HUES48 (cell line): ENCODE measurements around the gene ADH1B.
"Not testable (repeated sequence)": the region's sequence is repeated elsewhere in the genome, so short reads cannot be mapped to it uniquely, and the experiment has no call there.

Experiments used
- H3K27ac ChIP-seq: one replicate; pipeline ENCODE4 v1.7.0; 2013; ENCODE audit warnings: low read depth, low read length, inconsistent platforms
- H3K27me3 ChIP-seq: 2 replicates; pipeline ENCODE4 v1.6.1; 2013; ENCODE audit warnings: mild to moderate bottlenecking, low read length; ENCODE audit not compliant: control insufficient read depth, insufficient read depth
- H3K36me3 ChIP-seq: 2 replicates; pipeline ENCODE4 v1.6.1; 2013; ENCODE audit warnings: low read length; ENCODE audit not compliant: control insufficient read depth, insufficient read depth
- H3K4me1 ChIP-seq: 2 replicates; pipeline ENCODE4 v1.6.1; 2013; ENCODE audit warnings: mild to moderate bottlenecking, low read length; ENCODE audit not compliant: control insufficient read depth, insufficient read depth
- H3K4me3 ChIP-seq: 2 replicates; pipeline ENCODE4 v1.5.1; 2013; ENCODE audit warnings: mild to moderate bottlenecking, low read depth, low read length
- H3K9ac ChIP-seq: 2 replicates; pipeline ENCODE4 v1.6.1; 2013; ENCODE audit warnings: mild to moderate bottlenecking, low read depth, low read length, moderate library complexity
- H3K9me3 ChIP-seq: 2 replicates; pipeline ENCODE4 v1.6.1; 2013; ENCODE audit warnings: low read length; ENCODE audit not compliant: control insufficient read depth, insufficient read depth

ADH1B gene

GRCh38 chr4:99324361-99324760 lies 3.2 kb upstream of the ADH1B start:
- Histone ChIP-seq H3K4me3 (no peak overlapping the region), H3K9me3 (peaks cover 6% of the 10 kb centered on the region; the same call in 1 of the 2 replicates), H3K4me1 (peaks cover 18% of the 10 kb centered on the region), H3K36me3 (no peaks in the 10 kb centered on the region), H3K9ac (no peak overlapping the region), H3K27ac (no peak overlapping the region), H3K27me3 (no peaks in the 10 kb centered on the region)

DNA sequence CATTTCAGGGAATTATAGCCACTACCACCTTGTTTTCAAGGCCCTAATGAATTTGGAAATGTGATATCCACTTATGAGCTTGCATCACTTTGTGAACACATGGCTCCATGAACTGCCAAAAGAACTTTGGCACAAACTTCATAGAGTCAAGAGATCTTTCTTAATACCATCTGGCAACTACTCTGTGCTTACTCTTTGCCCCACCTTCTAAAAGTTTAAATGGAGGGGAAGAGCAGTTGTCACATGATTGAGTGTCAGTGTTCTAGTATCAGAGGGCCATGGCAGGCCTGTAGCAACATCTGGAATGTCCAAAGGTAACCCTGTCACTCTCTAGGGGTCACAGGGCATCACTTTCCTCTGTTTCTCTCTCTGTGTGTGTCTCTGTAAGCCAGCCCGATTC lies 2.6 kb upstream of the ADH1B start:
- no peak overlapping the region for H3K27ac ChIP-seq
- H3K4me3 ChIP-seq = no peak overlapping the region
- H3K27me3 ChIP-seq = no peaks in the 10 kb centered on the region
- H3K9ac ChIP-seq = no peak overlapping the region
- peaks cover 18% of the 10 kb centered on the region for H3K4me1 ChIP-seq
- H3K36me3 ChIP-seq = no peaks in the 10 kb centered on the region
- H3K9me3 ChIP-seq = peaks cover 6% of the 10 kb centered on the region; the same call in 1 of the 2 replicates

DNA sequence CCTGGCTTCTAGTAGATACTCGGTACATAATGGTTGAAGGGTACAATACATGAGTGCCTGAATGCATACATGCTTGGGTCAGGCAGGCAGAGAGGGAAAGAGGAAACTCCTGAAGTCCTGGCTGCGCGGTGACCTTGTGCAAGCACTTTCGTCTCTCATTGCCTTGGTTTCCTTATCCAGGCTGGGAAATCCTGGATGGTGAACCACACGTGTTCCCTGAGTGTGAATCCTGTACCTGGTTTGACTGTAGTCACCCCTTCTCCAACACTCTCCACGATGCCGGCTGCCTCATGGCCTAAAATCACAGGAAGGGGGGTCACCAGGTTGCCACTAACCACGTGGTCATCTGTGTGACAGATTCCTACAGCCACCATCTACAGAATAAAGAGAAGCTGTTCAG lies 3.4 kb downstream of the ADH1B start:
- not testable (repeated sequence) for H3K9me3 ChIP-seq, H3K27me3 ChIP-seq, H3K36me3 ChIP-seq, H3K27ac ChIP-seq, H3K4me3 ChIP-seq, H3K9ac ChIP-seq
- H3K4me1 ChIP-seq = peaks cover 18% of the 10 kb centered on the region

DNA sequence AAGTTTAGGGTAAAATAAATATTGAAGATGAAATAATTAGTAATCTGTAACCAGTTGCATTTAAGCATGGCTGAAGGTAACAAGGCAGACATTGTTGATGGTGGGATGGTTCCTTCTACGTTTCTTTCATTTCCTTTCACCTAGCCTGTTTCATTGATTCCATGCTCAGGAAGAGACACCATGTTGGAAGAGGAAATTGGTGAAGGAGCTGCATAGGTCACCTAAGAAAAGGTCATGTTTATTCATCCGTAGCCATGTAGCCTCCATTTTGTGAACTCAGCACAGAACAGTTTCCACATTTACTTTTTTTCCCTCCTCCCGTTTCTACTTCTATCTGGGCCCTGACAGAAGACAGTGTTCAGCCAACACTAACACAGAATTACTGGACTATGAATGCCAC lies 3.8 kb downstream of the ADH1B start:
- H3K36me3 ChIP-seq = no peaks in the 10 kb centered on the region
- no peaks in the 10 kb centered on the region for H3K27me3 ChIP-seq
- no peaks in the 10 kb centered on the region for H3K9me3 ChIP-seq
- H3K4me3 ChIP-seq = no peak overlapping the region
- H3K27ac ChIP-seq = no peak overlapping the region
- no peak overlapping the region for H3K9ac ChIP-seq
- H3K4me1 ChIP-seq = peaks cover 18% of the 10 kb centered on the region

DNA sequence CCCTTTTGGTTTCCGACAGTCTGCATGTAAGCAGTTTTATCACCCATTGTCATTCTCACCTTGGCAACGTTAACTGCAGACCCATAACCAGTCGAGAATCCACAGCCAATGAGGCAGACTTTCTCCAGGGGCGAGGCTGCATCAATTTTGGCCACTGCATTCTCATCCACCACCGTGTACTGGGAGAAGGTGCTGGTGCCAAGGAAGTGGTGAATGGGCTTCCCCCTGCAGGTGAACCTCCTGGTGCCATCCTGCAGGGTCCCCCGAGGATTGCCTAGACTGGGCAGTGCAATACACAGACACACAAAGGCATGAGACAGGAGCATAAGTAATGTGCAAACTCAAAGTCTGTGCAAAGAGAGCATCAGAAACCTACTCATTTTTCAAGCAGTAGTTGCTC lies 5.4 kb downstream of the ADH1B start:
- H3K27me3 ChIP-seq = no peaks in the 10 kb centered on the region
- H3K9ac ChIP-seq = no peak overlapping the region
- no peak overlapping the region for H3K4me3 ChIP-seq
- peaks cover 7% of the 10 kb centered on the region for H3K4me1 ChIP-seq
- H3K36me3 ChIP-seq = no peaks in the 10 kb centered on the region
- no peak overlapping the region for H3K27ac ChIP-seq
- H3K9me3 ChIP-seq = no peaks in the 10 kb centered on the region

DNA sequence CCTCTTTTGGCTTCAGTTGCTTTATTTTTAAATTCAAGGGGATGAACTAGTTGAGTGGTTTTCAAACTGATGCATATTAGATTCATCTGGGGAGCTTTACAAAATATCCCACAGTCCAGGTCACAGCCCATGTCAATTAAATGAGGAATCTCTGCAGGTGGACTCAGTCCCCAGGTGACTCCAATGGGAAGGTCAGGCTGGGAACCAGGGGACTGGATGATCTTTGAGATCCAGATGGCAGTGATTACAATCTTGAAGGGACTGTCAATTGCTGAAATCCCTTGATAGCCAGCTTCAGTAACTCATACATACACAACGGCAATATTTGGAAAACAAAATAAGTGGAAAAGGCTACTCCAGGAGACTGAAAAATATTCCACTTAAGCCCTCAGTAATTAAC lies 7.0 kb downstream of the ADH1B start:
- no peak overlapping the region for H3K9ac ChIP-seq
- no peaks in the 10 kb centered on the region for H3K9me3 ChIP-seq
- H3K27me3 ChIP-seq = no peaks in the 10 kb centered on the region

DNA sequence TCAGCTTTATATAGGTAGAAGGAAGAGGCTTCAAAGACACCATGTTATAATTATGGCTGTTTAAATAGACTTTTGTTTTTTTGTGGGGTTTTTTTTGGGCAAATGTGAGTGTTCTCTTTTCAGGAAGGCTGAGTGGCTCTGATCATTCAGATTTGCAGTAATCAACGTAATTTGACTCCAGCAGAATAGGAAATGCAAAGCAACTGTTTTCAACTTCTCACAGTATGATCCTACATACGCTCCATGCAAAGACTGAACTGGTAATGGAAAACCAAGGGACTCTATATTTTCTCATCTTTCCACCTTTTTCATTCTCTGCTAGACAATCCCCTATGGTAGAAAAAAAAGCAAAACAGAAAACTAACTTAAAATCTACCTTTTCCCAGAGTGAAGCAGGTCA lies 10.8 kb downstream of the ADH1B start:
- Histone ChIP-seq H3K4me3 (no peak overlapping the region), H3K9ac (no peak overlapping the region), H3K27me3 (no peaks in the 10 kb centered on the region), H3K27ac (no peak overlapping the region), H3K36me3 (no peaks in the 10 kb centered on the region), H3K4me1 (peaks cover 15% of the 10 kb centered on the region), H3K9me3 (no peaks in the 10 kb centered on the region)

More for the DNA sequence above, 7.0 kb downstream of the ADH1B start:
- H3K4me3 ChIP-seq = no peak overlapping the region
- H3K27ac ChIP-seq = no peak overlapping the region
- H3K36me3 ChIP-seq = no peaks in the 10 kb centered on the region
- H3K4me1 ChIP-seq = peaks cover 15% of the 10 kb centered on the region

GRCh38 chr4:99305638-99306400 lies 15.4 kb downstream of the ADH1B start:
- Histone ChIP-seq H3K27ac (no peak overlapping the region), H3K9me3 (no peaks in the 10 kb centered on the region), H3K4me1 (peaks cover 13% of the 10 kb centered on the region), H3K27me3 (no peaks in the 10 kb centered on the region), H3K36me3 (no peaks in the 10 kb centered on the region), H3K4me3 (no peak overlapping the region), H3K9ac (no peak overlapping the region)

GRCh38 chr4:99301376-99302164 lies 19.6 kb downstream of the ADH1B start:
- H3K36me3 ChIP-seq = no peaks in the 10 kb centered on the region
- no peaks in the 10 kb centered on the region for H3K9me3 ChIP-seq
- no peaks in the 10 kb centered on the region for H3K27me3 ChIP-seq
- no peak overlapping the region for H3K9ac ChIP-seq
- H3K4me3 ChIP-seq = no peak overlapping the region
- no peaks in the 10 kb centered on the region for H3K4me1 ChIP-seq
- H3K27ac ChIP-seq = no peak overlapping the region

GRCh38 chr4:99300934-99301333 lies 20.3 kb downstream of the ADH1B start:
- Histone ChIP-seq H3K27ac (no peak overlapping the region), H3K9me3 (no peaks in the 10 kb centered on the region), H3K36me3 (no peaks in the 10 kb centered on the region), H3K4me1 (no peaks in the 10 kb centered on the region), H3K9ac (no peak overlapping the region), H3K4me3 (no peak overlapping the region), H3K27me3 (no peaks in the 10 kb centered on the region)

DNA sequence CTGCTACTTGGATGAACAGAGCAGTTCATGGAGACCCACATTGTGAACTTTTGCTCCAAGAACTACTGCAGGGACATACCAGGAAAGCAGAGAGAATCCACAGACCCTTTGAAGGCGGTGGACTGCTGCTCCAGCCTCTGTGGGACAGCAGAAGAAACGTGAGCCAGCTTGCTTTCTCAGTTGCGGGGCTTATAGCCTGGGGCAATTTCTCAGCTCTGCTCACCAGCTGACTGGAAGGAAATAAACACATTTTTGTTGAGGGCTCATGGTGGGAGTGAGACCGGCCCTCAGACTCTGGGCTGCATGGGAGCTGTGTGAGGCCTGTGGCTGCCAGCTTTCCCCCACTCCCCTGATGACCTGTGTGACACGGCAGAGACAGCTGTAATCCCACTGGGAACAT lies 27.8 kb downstream of the ADH1B start:
- H3K36me3 ChIP-seq = no peaks in the 10 kb centered on the region
- no peaks in the 10 kb centered on the region for H3K27me3 ChIP-seq
- H3K9me3 ChIP-seq = no peaks in the 10 kb centered on the region

More for the DNA sequence above, 27.8 kb downstream of the ADH1B start:
- no peak overlapping the region for H3K27ac ChIP-seq
- no peak overlapping the region for H3K9ac ChIP-seq
- no peaks in the 10 kb centered on the region for H3K4me1 ChIP-seq
- H3K4me3 ChIP-seq = no peak overlapping the region
